Measurements from ENCODE around the gene ING4.

DNA sequence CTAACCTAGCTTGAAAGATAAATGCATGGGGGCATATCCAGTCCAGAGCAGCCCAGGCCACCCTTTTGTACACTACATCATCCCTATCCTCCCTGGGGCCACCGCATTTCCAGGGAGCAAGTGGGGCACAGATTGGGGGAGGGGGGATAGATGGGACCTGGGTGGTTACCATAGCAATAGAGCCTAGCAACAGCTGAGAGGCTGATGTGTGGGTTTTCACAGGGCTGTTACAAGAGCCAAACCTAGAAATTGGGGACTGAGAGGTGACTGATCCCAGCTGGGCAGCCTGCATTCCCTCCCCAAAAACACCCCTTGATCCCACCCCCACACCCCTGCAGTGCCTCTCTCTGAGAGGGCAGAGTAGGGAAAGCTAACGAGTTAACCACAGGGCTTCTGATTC, 30.0 kb upstream of the ING4 start:
- TF ChIP-seq, protein P1, sequence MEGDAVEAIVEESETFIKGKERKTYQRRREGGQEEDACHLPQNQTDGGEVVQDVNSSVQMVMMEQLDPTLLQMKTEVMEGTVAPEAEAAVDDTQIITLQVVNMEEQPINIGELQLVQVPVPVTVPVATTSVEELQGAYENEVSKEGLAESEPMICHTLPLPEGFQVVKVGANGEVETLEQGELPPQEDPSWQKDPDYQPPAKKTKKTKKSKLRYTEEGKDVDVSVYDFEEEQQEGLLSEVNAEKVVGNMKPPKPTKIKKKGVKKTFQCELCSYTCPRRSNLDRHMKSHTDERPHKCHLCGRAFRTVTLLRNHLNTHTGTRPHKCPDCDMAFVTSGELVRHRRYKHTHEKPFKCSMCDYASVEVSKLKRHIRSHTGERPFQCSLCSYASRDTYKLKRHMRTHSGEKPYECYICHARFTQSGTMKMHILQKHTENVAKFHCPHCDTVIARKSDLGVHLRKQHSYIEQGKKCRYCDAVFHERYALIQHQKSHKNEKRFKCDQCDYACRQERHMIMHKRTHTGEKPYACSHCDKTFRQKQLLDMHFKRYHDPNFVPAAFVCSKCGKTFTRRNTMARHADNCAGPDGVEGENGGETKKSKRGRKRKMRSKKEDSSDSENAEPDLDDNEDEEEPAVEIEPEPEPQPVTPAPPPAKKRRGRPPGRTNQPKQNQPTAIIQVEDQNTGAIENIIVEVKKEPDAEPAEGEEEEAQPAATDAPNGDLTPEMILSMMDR (CRISPR knock-in tag; IDR thresholded peaks at IDR 0.05) = no peak
- no peak for TF ChIP-seq NR1H2 (CRISPR knock-in tag; IDR thresholded peaks at IDR 0.05; ENCODE audit: borderline replicate concordance, low read depth)
- no peak for TF ChIP-seq ATF6 (CRISPR knock-in tag; conservative IDR thresholded peaks at IDR 0.05)
- TF ChIP-seq KDM6A (CRISPR knock-in tag; IDR thresholded peaks at IDR 0.05; ENCODE audit: low read depth) = no peak
- TF ChIP-seq PLRG1 (conservative IDR thresholded peaks at IDR 0.05) = no peak
- TF ChIP-seq ARID4A (CRISPR knock-in tag; IDR thresholded peaks at IDR 0.05; ENCODE audit: borderline replicate concordance) = no peak
- TF ChIP-seq ZNF83 (CRISPR knock-in tag; IDR thresholded peaks at IDR 0.05; ENCODE audit: borderline replicate concordance) = no peak
- no peak for TF ChIP-seq ZNF432 (CRISPR knock-in tag; IDR thresholded peaks at IDR 0.05; ENCODE audit: borderline replicate concordance)
- TF ChIP-seq HDAC6 (IDR thresholded peaks at IDR 0.05; ENCODE audit: low read depth, low read length) = no peak
- no peak for TF ChIP-seq POLR2A (IDR thresholded peaks at IDR 0.05; ENCODE audit: insufficient read depth in 1 of 2, low read depth in 2 of 2, low read length in 2 of 2)
- TF ChIP-seq IKZF4 (CRISPR knock-in tag; IDR thresholded peaks at IDR 0.05; ENCODE audit: borderline replicate concordance, low read depth, not compliant biosample characterization) = no peak
